Astrocyte of the cerebellum (primary cell): ENCODE data around the gene SLC35F3.

Experiments used
- DNase-seq: peaks from one replicate; pipeline ENCODE4 v3.0.0-alpha.2; 2011; ENCODE audit warnings: low read depth
- H3K4me3 ChIP-seq: 2 replicates; pipeline ENCODE4 v1.5.1; 2011; ENCODE audit warnings: mild to moderate bottlenecking, low read depth, low read length, moderate library complexity
- in situ Hi-C: cut with HindIII; loops from 2 replicates; pipeline ENCODE4 v1.10.0; 2017; ENCODE audit warnings: low sequenced_read_pairs
- TF ChIP-seq, protein P1 (sequence below): IDR thresholded peaks from 2 replicates; pipeline ENCODE4 v1.5.1; 2012; ENCODE audit warnings: low read length, low read depth, moderate library complexity, mild to moderate bottlenecking; ENCODE audit errors: missing control alignments

SLC35F3 gene

DNA sequence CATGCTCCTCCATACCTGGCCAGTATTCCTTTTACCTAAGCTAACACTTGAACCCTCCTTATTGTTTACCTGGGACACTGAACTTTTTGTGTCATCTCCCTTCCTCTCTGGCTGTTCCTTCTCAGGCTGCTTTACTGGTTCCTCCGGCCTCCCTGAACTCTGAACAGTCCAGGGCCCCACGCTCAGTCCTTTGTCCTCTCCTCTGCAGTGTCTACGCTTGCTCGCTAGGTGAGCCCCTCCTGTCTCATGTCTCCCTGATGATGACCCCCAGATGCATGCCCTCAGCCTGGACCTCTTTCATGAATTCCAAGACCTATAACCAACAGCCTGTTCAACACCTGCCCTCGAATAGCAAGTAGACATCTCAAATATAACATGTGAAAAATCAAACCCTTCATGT, 360.4 kb downstream of the SLC35F3 start:
- in situ Hi-C loops: no loop called here

DNA sequence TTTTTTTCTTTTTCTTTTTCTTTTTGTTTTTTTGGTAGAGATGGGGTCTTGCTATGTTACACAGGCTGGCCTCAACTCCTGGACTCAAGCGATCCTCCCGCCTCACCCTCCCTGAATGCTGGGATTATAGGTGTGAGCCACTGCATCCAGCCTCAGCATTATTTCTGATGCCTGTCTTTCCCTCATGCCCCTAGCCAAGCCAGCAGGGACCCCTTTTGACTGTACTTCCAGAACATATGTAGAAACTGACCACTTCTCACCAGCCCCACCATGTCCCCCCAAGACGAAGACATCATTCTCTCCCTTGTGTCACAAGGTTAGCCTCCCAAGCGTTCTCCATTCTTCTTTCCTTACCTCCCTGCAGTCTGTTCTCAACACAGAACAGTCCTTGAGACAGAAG, 360.8 kb downstream of the SLC35F3 start:
- in situ Hi-C loops: no loop called here
- TF ChIP-seq, protein P1, sequence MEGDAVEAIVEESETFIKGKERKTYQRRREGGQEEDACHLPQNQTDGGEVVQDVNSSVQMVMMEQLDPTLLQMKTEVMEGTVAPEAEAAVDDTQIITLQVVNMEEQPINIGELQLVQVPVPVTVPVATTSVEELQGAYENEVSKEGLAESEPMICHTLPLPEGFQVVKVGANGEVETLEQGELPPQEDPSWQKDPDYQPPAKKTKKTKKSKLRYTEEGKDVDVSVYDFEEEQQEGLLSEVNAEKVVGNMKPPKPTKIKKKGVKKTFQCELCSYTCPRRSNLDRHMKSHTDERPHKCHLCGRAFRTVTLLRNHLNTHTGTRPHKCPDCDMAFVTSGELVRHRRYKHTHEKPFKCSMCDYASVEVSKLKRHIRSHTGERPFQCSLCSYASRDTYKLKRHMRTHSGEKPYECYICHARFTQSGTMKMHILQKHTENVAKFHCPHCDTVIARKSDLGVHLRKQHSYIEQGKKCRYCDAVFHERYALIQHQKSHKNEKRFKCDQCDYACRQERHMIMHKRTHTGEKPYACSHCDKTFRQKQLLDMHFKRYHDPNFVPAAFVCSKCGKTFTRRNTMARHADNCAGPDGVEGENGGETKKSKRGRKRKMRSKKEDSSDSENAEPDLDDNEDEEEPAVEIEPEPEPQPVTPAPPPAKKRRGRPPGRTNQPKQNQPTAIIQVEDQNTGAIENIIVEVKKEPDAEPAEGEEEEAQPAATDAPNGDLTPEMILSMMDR: no peak
- H3K4me3 ChIP-seq: no peak overlapping the region
- no peak for DNase-seq

More for the DNA sequence above, 360.4 kb downstream of the SLC35F3 start:
- TF ChIP-seq, protein P1: no peak
- no peak for DNase-seq
- no peak overlapping the region for H3K4me3 ChIP-seq

DNA sequence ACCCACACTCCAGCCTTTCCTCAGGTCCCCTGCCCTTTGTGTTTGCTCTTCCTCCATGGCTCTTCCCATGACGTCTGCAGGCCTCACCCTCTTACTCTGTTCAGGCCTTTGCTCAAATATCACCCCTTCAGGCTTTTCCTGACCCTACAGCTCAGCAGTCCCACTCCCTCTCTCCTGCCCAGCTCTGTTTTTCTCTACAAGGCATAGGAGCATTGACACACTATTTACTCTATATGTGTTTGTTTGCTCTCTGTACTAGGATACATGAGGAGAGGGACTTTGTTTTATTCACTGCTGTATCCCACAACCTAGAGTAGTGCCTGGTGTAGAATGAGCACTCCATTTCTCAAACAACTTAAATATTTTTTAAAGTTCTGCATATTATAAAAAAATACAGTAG, 361.4 kb downstream of the SLC35F3 start:
- DNase-seq: no peak
- TF ChIP-seq, protein P1: no peak
- in situ Hi-C loops: no loop called here
- H3K4me3 ChIP-seq: no peak overlapping the region

DNA sequence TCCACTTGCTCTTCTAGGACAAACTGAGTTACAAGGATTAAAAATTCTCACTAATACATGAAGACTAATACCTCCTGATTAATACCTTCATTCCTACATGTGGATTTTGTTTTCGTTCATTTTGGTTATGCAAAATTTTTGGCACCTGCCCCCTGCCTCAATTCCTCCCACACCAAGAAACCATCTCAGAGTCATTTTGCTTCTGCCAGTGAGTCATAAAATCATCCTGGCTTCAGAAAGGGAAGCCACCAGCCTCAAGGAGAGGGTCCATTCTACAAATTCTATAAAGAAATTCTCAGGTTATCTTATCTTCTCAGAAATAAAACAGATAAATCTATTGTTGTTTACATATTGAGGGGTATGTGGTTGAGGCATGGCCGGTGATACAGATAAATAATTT, 365.6 kb downstream of the SLC35F3 start:
- in situ Hi-C loops: no loop called here
- TF ChIP-seq, protein P1: no peak
- DNase-seq: no peak

DNA sequence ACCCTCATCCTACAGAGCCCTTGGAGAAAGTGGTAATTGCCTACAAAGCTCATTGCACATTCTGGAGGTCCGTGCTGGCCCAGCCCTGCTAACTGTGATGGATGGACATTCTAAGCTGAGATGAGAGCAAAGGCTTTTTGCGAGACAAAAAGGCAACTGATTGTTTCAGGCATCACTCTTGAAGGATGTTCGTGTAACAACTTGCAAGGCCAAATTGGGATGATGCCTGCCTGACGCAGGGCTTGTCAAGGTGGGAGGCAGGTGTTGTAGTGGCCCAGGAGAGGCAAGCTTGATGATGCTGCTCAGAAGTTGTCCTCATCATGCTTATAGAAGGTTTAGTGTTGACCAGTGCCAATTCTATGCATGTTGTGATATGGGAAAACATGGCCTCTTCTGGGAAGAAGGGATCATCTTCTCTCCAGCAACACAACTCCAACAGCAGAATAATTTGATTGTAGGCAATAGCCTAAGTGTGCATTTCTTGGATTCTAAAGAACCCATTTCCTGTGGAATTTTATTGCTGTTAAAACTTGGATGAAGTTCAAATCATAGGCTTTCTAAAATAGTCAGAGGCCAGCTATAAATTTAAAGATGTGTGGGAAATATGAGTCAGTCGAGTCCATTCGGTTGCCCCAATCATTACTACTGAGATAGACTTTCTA, 366.2 kb downstream of the SLC35F3 start:
- no peak for DNase-seq
- in situ Hi-C loops: no loop called here
- TF ChIP-seq, protein P1: no peak
- H3K4me3 ChIP-seq: no peak overlapping the region

More for the DNA sequence above, 365.6 kb downstream of the SLC35F3 start:
- H3K4me3 ChIP-seq: no peak overlapping the region

DNA sequence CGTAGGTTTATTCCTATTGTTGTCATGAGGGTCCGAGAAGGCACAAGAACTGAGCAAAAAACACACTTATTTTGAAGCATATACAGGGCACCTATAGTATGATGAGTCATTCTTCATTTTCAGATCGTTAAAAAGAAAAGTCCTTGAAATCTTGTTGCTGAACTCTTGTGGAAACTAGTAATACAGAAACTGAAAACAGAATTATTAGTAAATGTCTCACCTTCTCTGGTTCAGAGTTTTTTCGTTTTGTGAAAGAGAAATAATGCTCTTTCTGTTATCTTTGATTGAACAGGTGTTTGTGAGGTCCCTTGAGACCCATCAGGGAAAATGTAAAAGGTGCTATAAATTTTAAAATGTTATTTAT, 366.7 kb downstream of the SLC35F3 start:
- no peak for DNase-seq
- no peak overlapping the region for H3K4me3 ChIP-seq
- TF ChIP-seq, protein P1: no peak
- in situ Hi-C loops: no loop called here
